Left lung (tissue), 10 donors: ENCODE results near the gene CCDC91. TPM values are rescaled to one million over a fixed set of nuclear protein-coding genes. Genes with fewer than 3 reads are reported as not detected.
"Not testable (repeated sequence)": the region's sequence is repeated elsewhere in the genome, so short reads cannot be mapped to it uniquely, and the experiment has no call there.

Source experiments
- ATAC-seq: fragments of 200-7000 bp; cut with Tn5 transposase; one replicate; pipeline ENCODE4 v1.9.1; 2020; ENCODE audit warnings: moderate library complexity
- DNase-seq, 4 donors: peaks; one replicate each; pipeline ENCODE4 v3.0.0-alpha.2; 2013 to 2020
- H3K27ac ChIP-seq, 2 donors: fragments of 200-600 bp; sonication (generic) in 1 of 2; one replicate each; pipeline versions ENCODE4 v1.5.0 to v1.8.0; 2020 to 2021
- H3K27me3 ChIP-seq, 2 donors: fragments of 200-600 bp; sonication (generic) in 1 of 2; one replicate each; pipeline versions ENCODE4 v1.5.0 to v1.8.0; 2020 to 2021
- H3K36me3 ChIP-seq, 2 donors: fragments of 200-600 bp; sonication (generic) in 1 of 2; one replicate each; pipeline versions ENCODE4 v1.5.0 to v1.8.0; 2020 to 2021
- H3K4me1 ChIP-seq, 2 donors: fragments of 200-600 bp; one replicate each; pipeline ENCODE4 v1.8.0; 2021
- H3K4me3 ChIP-seq, 2 donors: fragments of 200-600 bp; sonication (generic) in 1 of 2; one replicate each; pipeline versions ENCODE4 v1.5.0 to v1.8.0; 2020 to 2021; ENCODE audit warnings: mild to moderate bottlenecking in 1 of 2
- H3K9me3 ChIP-seq, 2 donors: fragments of 200-600 bp; sonication (generic) in 1 of 2; one replicate each; pipeline versions ENCODE4 v1.5.0 to v1.8.0; 2020 to 2021
- intact Hi-C, 2 donors: fragments of 100-400 bp; cut with DNase I; formaldehyde crosslinking; loops; one replicate each; pipeline versions ENCODE4 v1.11.2 to v1.14.2; 2022
- polyA plus RNA-seq, 6 donors: library from polyadenylated mRNA; unstranded; fragments of 120-200 nt; gene quantifications; one replicate each; pipeline ENCODE4 v1.2.1, GENCODE V29; 2013; ENCODE audit not compliant: insufficient read length in 6 of 6
- total RNA-seq, 2 donors: library from RNA; stranded (reverse); fragmentation: NEBNext Ultra II Directional; extraction: Animal tissue kit (Norgen Biotek cat#: 25700); gene quantifications; one replicate each; pipeline ENCODE4 v1.2.1, GENCODE V29; 2021
- TF ChIP-seq, protein P1 (sequence below), 2 donors: fragments of 200-600 bp; sonication (generic) in 1 of 2; IDR thresholded peaks; one replicate each; pipeline versions ENCODE4 v1.5.0 to v1.8.0; 2021; ENCODE audit warnings: antibody characterized with exemption in 2 of 2
- donor health status: DM: no; HTN: yes; CAD: no.
- donor health status: DM: no; HTN: no; CAD: no.

CCDC91 gene
- total and polyA plus RNA-seq, 8 donors = 18.5 to 30.0 (median 26.2) TPM

DNA sequence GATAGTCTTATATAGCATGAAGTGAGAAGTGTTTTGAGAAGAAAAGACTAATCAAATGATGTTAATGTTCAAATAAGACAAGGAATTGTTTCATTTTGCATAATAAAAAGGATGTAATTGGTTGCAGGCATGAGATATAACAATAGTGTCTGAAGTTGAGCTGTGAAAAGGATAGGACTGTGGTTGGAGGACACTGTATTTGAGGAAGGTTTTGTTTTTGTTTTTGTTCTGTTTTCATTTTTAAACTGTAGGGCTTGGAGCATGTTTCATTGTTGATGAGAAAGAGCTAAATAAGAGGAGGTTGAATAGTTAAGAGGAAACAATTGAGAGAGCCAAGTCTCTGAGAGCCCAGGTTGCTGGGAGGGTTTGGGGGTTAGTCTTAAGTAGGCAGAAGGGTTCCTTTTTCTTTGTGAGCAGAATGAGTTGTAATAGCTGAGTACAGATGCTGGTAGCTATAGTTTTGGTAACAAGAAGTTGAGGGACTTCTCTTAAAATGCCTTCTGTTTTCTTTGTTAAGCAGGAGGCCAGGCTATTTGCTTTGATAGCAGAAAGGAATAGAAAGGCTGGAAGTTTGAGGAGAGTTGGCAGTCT lies 58.4 kb downstream of the CCDC91 start:
- H3K4me3 ChIP-seq = no peak overlapping the region
- H3K9me3 ChIP-seq = no peaks in the 10 kb centered on the region
- ATAC-seq (no peak), DNase-seq (no peak)
- intact Hi-C loops = no loop called here
- H3K36me3 ChIP-seq = no peaks in the 10 kb centered on the region
- TF ChIP-seq, protein P1, sequence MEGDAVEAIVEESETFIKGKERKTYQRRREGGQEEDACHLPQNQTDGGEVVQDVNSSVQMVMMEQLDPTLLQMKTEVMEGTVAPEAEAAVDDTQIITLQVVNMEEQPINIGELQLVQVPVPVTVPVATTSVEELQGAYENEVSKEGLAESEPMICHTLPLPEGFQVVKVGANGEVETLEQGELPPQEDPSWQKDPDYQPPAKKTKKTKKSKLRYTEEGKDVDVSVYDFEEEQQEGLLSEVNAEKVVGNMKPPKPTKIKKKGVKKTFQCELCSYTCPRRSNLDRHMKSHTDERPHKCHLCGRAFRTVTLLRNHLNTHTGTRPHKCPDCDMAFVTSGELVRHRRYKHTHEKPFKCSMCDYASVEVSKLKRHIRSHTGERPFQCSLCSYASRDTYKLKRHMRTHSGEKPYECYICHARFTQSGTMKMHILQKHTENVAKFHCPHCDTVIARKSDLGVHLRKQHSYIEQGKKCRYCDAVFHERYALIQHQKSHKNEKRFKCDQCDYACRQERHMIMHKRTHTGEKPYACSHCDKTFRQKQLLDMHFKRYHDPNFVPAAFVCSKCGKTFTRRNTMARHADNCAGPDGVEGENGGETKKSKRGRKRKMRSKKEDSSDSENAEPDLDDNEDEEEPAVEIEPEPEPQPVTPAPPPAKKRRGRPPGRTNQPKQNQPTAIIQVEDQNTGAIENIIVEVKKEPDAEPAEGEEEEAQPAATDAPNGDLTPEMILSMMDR (IDR thresholded peaks at IDR 0.05) = no peak
- peaks cover 0 to 5% of the 10 kb centered on the region in 2 donors for H3K4me1 ChIP-seq
- H3K27me3 ChIP-seq = no peaks in the 10 kb centered on the region
- H3K27ac ChIP-seq = no peak overlapping the region

DNA sequence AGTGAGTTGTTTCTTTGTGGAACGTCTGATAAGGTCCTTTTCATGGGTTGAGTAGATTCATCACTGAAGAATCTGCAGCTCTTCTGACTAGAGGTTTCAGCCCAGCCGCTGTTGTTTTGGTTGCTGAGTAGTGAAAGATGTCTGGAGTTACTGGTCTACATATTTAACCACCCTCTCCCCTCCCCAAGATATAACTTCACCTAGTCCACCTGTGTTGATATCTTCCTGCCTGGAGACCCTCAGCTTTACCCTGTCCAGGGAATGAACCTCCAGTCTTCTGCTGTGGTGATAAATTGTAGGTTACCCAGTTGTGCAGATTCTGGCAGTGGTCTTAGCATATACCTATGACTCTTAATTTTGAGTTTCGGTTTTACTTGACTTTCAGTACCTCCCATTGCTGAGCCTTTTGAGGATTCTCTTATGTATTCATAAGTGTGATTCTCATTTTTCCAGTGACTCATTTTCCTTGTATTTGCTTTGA lies 62.9 kb downstream of the CCDC91 start:
- Histone ChIP-seq H3K36me3 (no peaks in the 10 kb centered on the region), H3K4me3 (no peak overlapping the region), H3K9me3 (no peaks in the 10 kb centered on the region), H3K27me3 (no peaks in the 10 kb centered on the region), H3K27ac (no peak overlapping the region), H3K4me1 (peaks cover 0 to 5% of the 10 kb centered on the region in 2 donors)
- intact Hi-C loops = no loop called here
- ATAC-seq = no peak
- no peak for DNase-seq
- TF ChIP-seq, protein P1 (IDR thresholded peaks at IDR 0.05) = no peak

DNA sequence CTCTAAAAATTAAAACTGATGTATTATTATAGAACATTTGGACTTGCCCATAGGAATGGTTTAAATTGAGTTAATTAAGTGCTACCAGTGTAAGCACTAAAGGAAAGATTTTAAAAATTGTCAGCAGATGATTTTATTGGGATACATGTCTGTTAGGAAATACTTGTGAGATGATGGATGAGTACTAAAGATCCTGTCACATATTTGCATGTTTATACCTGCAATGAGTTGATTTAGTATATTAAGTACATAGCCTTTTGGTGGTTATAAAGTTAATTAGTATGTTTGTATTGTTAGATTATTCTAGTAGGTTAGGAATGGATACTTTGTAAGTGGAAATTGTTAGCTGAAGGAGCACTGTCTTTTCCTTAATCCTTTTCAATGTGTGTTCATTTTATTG lies 67.2 kb downstream of the CCDC91 start:
- no peak for DNase-seq
- no peak overlapping the region for H3K27ac ChIP-seq
- no peaks in the 10 kb centered on the region for H3K27me3 ChIP-seq
- H3K4me1 ChIP-seq = no peaks in the 10 kb centered on the region
- TF ChIP-seq, protein P1 (IDR thresholded peaks at IDR 0.05) = no peak
- no peaks in the 10 kb centered on the region for H3K9me3 ChIP-seq
- ATAC-seq = no peak
- intact Hi-C loops = no loop called here
- H3K4me3 ChIP-seq = no peak overlapping the region
- H3K36me3 ChIP-seq = peaks cover 0 to 4% of the 10 kb centered on the region in 2 donors

DNA sequence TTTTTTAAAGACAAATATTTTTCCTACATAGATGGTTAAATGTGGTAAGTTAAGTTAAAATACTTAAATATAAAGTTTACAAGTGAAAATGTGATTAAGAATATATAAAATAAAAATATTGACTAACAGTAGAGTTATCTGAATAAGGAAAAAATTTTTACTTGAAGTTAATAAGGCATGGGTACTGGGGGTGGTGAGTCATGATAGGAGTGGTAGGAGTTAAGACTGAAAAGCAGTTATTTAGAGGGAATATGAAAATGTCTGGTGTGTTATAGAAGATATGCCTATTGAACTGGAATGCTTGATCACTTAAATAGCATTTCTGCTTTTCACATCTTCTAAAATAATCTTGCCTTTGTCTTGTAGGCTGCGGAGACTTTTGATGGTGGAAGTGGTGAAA lies 68.7 kb downstream of the CCDC91 start:
- no peak for ATAC-seq

DNA sequence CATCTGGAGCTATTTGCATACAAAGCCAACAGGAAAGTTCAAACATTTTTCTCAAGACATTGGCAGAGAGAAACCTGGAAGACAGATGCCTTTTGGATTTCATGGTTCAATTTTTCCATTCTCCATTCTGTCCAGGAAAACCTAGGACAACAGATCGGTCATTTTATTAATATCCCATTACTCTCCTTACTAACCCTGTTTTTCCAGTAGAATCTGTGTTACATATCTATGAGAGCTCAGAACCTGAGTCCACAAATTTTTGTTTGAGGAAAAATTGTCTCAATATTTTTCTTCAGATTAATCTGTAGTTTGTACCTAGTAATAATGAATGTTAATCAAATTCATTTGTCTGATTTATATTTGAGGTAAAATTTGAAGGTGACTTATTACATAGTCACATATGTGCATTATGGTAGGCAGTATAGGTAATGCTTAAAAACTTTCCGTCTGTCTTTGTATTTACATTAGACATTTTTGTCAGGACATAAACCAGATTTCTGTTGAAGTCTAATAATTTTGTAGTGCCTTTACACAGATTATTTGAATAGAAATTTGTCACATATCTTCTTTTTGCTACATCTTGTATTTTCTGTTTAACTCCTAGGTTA lies 75.3 kb downstream of the CCDC91 start:
- H3K27me3 ChIP-seq = no peaks in the 10 kb centered on the region
- no peak overlapping the region for H3K27ac ChIP-seq
- TF ChIP-seq, protein P1 (IDR thresholded peaks at IDR 0.05) = no peak
- ATAC-seq (no peak), DNase-seq (no peak)
- intact Hi-C loops = no loop called here
- peaks cover 3 to 4% of the 10 kb centered on the region in 2 donors for H3K9me3 ChIP-seq
- peaks cover 0 to under 1% of the 10 kb centered on the region in 2 donors for H3K36me3 ChIP-seq
- no peaks in the 10 kb centered on the region for H3K4me1 ChIP-seq
- no peak overlapping the region for H3K4me3 ChIP-seq

More for the DNA sequence above, 68.7 kb downstream of the CCDC91 start:
- no peaks in the 10 kb centered on the region for H3K9me3 ChIP-seq
- TF ChIP-seq, protein P1 (IDR thresholded peaks at IDR 0.05) = no peak
- no peak overlapping the region for H3K27ac ChIP-seq
- intact Hi-C loops = no loop called here
- peaks cover 0 to 4% of the 10 kb centered on the region in 2 donors for H3K36me3 ChIP-seq
- no peaks in the 10 kb centered on the region for H3K27me3 ChIP-seq
- no peak for DNase-seq
- no peaks in the 10 kb centered on the region for H3K4me1 ChIP-seq
- no peak overlapping the region for H3K4me3 ChIP-seq

DNA sequence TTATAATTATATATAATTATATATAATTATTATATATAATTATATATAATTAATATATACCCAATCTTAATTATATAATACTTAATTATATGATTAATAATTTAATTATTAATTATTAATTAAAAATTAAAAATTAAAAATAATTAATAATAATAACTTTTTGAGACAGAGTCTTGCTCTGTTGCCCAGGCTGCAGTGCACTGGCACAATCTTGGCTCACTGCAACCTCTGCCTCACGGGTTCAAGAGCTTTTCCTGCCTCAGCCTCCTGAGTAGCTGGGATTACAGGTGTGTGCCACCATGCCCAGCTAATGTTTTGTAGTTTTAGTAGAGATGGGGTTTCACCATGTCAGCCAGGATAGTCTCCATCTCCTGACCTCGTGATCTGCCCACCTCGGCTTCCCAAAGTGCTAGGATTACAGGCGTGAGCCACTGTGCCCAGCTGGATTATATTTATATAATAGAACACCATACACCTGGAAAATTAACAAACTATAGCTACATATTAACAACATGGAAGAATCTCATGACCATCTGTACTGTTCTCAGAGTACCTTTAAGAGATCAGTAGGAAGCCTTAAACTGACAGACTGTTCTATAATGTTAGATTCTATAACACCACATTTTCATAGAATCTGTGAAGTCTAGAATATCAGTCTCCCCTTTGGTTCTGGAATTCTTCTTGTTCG lies 77.8 kb downstream of the CCDC91 start:
- peaks cover 6 to 25% of the 10 kb centered on the region in 2 donors for H3K9me3 ChIP-seq
- H3K4me3 ChIP-seq, intact Hi-C loops, H3K36me3 ChIP-seq, H3K27ac ChIP-seq, ATAC-seq, DNase-seq, H3K4me1 ChIP-seq, H3K27me3 ChIP-seq: not testable (repeated sequence)
